ENCODE data around the gene NAA80. TPM values are rescaled to one million over a fixed set of nuclear protein-coding genes. Genes with fewer than 3 reads are reported as not detected.
A peak's percentile ranks its signal among the peaks of the same experiment; 100 is the strongest.

NAA80 gene
- total RNA-seq, 1 donor, result 6.5 TPM

DNA sequence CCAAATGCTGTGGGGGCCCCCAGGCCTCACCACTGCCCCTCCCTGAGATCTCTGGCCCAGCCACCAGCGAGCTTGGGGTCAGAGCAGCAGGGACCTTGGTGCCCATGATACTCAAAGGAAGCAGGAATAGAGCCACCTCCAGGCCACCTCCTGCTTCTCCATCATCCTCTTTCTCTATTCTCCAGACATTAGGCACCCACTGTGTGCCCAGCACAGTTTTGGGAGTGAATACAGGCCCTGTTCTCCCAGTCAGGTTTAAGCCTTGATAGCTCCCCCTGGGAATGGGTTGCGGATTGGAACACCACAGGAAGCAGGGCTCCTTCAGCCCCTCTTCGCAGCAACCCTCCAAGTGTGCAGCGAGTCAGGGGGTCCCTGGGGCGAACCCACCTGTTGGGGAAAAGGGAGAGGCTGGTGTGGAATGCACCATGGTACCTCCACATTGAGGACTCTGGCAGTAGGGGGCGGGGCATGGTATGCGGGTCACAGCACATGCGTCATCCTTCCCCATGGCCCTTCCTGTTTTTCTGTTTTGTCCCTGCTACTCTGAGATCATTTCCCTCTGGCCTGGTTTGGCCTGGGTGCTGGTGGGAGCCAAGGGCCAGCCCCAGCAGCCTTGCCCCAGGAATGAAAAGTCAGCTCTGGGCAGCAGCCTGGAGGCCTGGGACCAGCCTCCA, 44.5 kb downstream of the NAA80 start:
- H3K27ac ChIP-seq (ENCODE audit: low read depth, low read length), result peak overlapping the region; percentile 70
- H3K4me2 ChIP-seq (ENCODE audit: insufficient read depth, low read length), result no peak overlapping the region

GRCh38 chr3:50251220-50251619, 48.0 kb downstream of the NAA80 start:
- Histone ChIP-seq H2AFZ (ENCODE audit: low read length) (no peak overlapping the region), H3K79me2 (ENCODE audit: insufficient read depth, low read length) (peaks cover 90% of the 10 kb centered on the region), H3K4me1 (ENCODE audit: insufficient read depth, low read length) (peaks cover 45% of the 10 kb centered on the region), H3K27ac (ENCODE audit: low read depth, low read length) (peak overlapping the region; percentile 62), H3K36me3 (ENCODE audit: insufficient read depth, low read length) (peaks cover 41% of the 10 kb centered on the region), H3K4me3 (ENCODE audit: insufficient read depth, low read length) (no peak overlapping the region), H3K27me3 (ENCODE audit: insufficient read depth, low read length) (no peaks in the 10 kb centered on the region), H3K9me3 (ENCODE audit: low read depth, low read length) (no peaks in the 10 kb centered on the region), H3K4me2 (ENCODE audit: insufficient read depth, low read length) (no peak overlapping the region), H4K20me1 (ENCODE audit: insufficient read depth, low read length) (peaks cover 83% of the 10 kb centered on the region)
- DNase-seq (ENCODE audit: insufficient read length, low spot score, missing footprints), result peak; percentile 97
- TF ChIP-seq CTCF (IDR thresholded peaks at IDR 0.05; ENCODE audit: extremely low read depth, low read depth, low read length), result no peak

More for the DNA sequence above, 44.5 kb downstream of the NAA80 start:
- Histone ChIP-seq H3K79me2 (ENCODE audit: insufficient read depth, low read length) (peaks cover 80% of the 10 kb centered on the region), H4K20me1 (ENCODE audit: insufficient read depth, low read length) (peaks cover 69% of the 10 kb centered on the region), H3K4me1 (ENCODE audit: insufficient read depth, low read length) (peaks cover 15% of the 10 kb centered on the region), H3K9me3 (ENCODE audit: low read depth, low read length) (no peaks in the 10 kb centered on the region), H3K4me3 (ENCODE audit: insufficient read depth, low read length) (no peak overlapping the region), H3K36me3 (ENCODE audit: insufficient read depth, low read length) (peaks cover 74% of the 10 kb centered on the region), H2AFZ (ENCODE audit: low read length) (no peak overlapping the region), H3K27me3 (ENCODE audit: insufficient read depth, low read length) (no peaks in the 10 kb centered on the region)
- TF ChIP-seq CTCF (IDR thresholded peaks at IDR 0.05; ENCODE audit: extremely low read depth, low read depth, low read length), result no peak
- peak; percentile 96 for DNase-seq (ENCODE audit: insufficient read length, low spot score, missing footprints)

- H4K20me1 ChIP-seq (ENCODE audit: insufficient read depth, low read length), result peaks cover 81% of the 10 kb centered on the region
- no peak for TF ChIP-seq CTCF (IDR thresholded peaks at IDR 0.05; ENCODE audit: extremely low read depth, low read depth, low read length)
These were observed 48.7 kb downstream of the NAA80 start for GRCh38 chr3:50250514-50250913.

GRCh38 chr3:50249457-50249856, 49.7 kb downstream of the NAA80 start:
- H2AFZ ChIP-seq (ENCODE audit: low read length), result no peak overlapping the region
- H3K4me3 ChIP-seq (ENCODE audit: insufficient read depth, low read length), result no peak overlapping the region
- no peak for TF ChIP-seq CTCF (IDR thresholded peaks at IDR 0.05; ENCODE audit: extremely low read depth, low read depth, low read length)
- H3K36me3 ChIP-seq (ENCODE audit: insufficient read depth, low read length), result peaks cover 31% of the 10 kb centered on the region
- H3K9me3 ChIP-seq (ENCODE audit: low read depth, low read length), result no peaks in the 10 kb centered on the region
- peaks cover 56% of the 10 kb centered on the region for H3K4me1 ChIP-seq (ENCODE audit: insufficient read depth, low read length)
- H3K27ac ChIP-seq (ENCODE audit: low read depth, low read length), result peak overlapping the region; percentile 28
- no peak for DNase-seq (ENCODE audit: insufficient read length, low spot score, missing footprints)
- no peaks in the 10 kb centered on the region for H3K27me3 ChIP-seq (ENCODE audit: insufficient read depth, low read length)
- peaks cover 79% of the 10 kb centered on the region for H4K20me1 ChIP-seq (ENCODE audit: insufficient read depth, low read length)
- no peak overlapping the region for H3K4me2 ChIP-seq (ENCODE audit: insufficient read depth, low read length)
- H3K79me2 ChIP-seq (ENCODE audit: insufficient read depth, low read length), result peaks cover 91% of the 10 kb centered on the region

More at GRCh38 chr3:50250514-50250913, 48.7 kb downstream of the NAA80 start:
- H3K36me3 ChIP-seq (ENCODE audit: insufficient read depth, low read length), result peaks cover 38% of the 10 kb centered on the region
- H3K79me2 ChIP-seq (ENCODE audit: insufficient read depth, low read length), result peaks cover 92% of the 10 kb centered on the region
- H3K4me3 ChIP-seq (ENCODE audit: insufficient read depth, low read length), result no peak overlapping the region
- H2AFZ ChIP-seq (ENCODE audit: low read length), result no peak overlapping the region
- peak; percentile 61 for DNase-seq (ENCODE audit: insufficient read length, low spot score, missing footprints)
- H3K9me3 ChIP-seq (ENCODE audit: low read depth, low read length), result no peaks in the 10 kb centered on the region
- H3K27ac ChIP-seq (ENCODE audit: low read depth, low read length), result no peak overlapping the region
- H3K4me2 ChIP-seq (ENCODE audit: insufficient read depth, low read length), result no peak overlapping the region
- H3K4me1 ChIP-seq (ENCODE audit: insufficient read depth, low read length), result peaks cover 52% of the 10 kb centered on the region
- no peaks in the 10 kb centered on the region for H3K27me3 ChIP-seq (ENCODE audit: insufficient read depth, low read length)

Data from osteoblast (primary cell).